H1 (cell line): ENCODE data around the gene TPD52L2. TPM values are rescaled to one million over a fixed set of nuclear protein-coding genes. Genes with fewer than 3 reads are reported as not detected.

Source experiments
- CTCF ChIA-PET: fragments of 300-600 bp; sonication (Branson Sonifier 250); formaldehyde crosslinking; loops from one replicate; lab custom pipeline; 2021; ENCODE audit not compliant: partially characterized antibody; lab: Charles Lee
- POLR2A ChIA-PET: fragments of 300-600 bp; sonication (Branson Sonifier 250); formaldehyde crosslinking; loops from one replicate; lab custom pipeline; 2021; ENCODE audit warnings: inconsistent platforms; ENCODE audit not compliant: partially characterized antibody; lab: Charles Lee
- DNase-seq, 2 experiments: peaks; one replicate each; pipeline versions ENCODE4 v3.0.0 to v3.0.0-alpha.2; 2010 to 2022; ENCODE audit warnings: low spot score in 2 of 2, low read depth in 1 of 2, mixed read lengths in 1 of 2
- FAIRE-seq: peaks from 2 replicates; lab custom pipeline; 2011; peaks lifted over from hg19 to GRCh38; lab: Jason Lieb, UNC
- H2AFZ ChIP-seq: 2 replicates; pipeline ENCODE4 v1.8.1; 2012; ENCODE audit warnings: low read length, inconsistent platforms
- H2AK5ac ChIP-seq: 2 replicates; pipeline ENCODE4 v1.6.1; 2013; ENCODE audit warnings: low read depth, low read length
- H2BK120ac ChIP-seq: replicated peaks from 2 replicates; pipeline ENCODE3; 2013; ENCODE audit warnings: low read depth, low read length, inconsistent platforms
- H2BK12ac ChIP-seq: 2 replicates; pipeline ENCODE4 v1.6.1; 2013; ENCODE audit warnings: low read depth, low read length
- H2BK15ac ChIP-seq: 2 replicates; pipeline ENCODE4 v1.6.1; 2013; ENCODE audit warnings: low read length
- H2BK20ac ChIP-seq: 2 replicates; pipeline ENCODE4 v1.6.1; 2013; ENCODE audit warnings: low read length
- H2BK5ac ChIP-seq: 2 replicates; pipeline ENCODE4 v1.6.1; 2013; ENCODE audit warnings: low read depth, low read length
- H3K14ac ChIP-seq: 2 replicates; pipeline ENCODE4 v1.6.1; 2013; ENCODE audit warnings: inconsistent platforms; ENCODE audit not compliant: insufficient read length
- H3K18ac ChIP-seq: 2 replicates; pipeline ENCODE4 v1.6.1; 2013; ENCODE audit warnings: low read length; ENCODE audit errors: extremely low read depth
- H3K23ac ChIP-seq: 2 replicates; pipeline ENCODE4 v1.6.1; 2013; ENCODE audit warnings: inconsistent platforms; ENCODE audit not compliant: insufficient read length
- H3K23me2 ChIP-seq: 2 replicates; pipeline ENCODE4 v1.6.1; 2013; ENCODE audit warnings: low read depth, low read length
- H3K27ac ChIP-seq: 2 replicates; pipeline ENCODE4 v1.6.1; 2011; ENCODE audit warnings: low read depth, low read length, inconsistent platforms
- H3K27me3 ChIP-seq, 4 experiments: replicated peaks in 1 of 4; 1 replicate in 1 of 4; 2 replicates in 3 of 4; pipeline versions ENCODE4 v1.6.1 to v1.8.1; 2011 to 2013; ENCODE audit warnings: low read length in 3 of 4, mild to moderate bottlenecking in 3 of 4, inconsistent platforms in 2 of 4, mixed read lengths in 2 of 4, moderate library complexity in 1 of 4; ENCODE audit not compliant: control insufficient read depth in 3 of 4, insufficient read depth in 3 of 4; ENCODE audit errors: extremely low read depth in 1 of 4
- H3K36me3 ChIP-seq, 4 experiments: 2 replicates each; pipeline versions ENCODE4 v1.6.1 to v1.8.1; 2011 to 2013; ENCODE audit warnings: mild to moderate bottlenecking in 4 of 4, low read length in 3 of 4, moderate library complexity in 2 of 4, control low read depth in 1 of 4, inconsistent platforms in 1 of 4; ENCODE audit not compliant: insufficient read depth in 4 of 4, control insufficient read depth in 2 of 4
- H3K4ac ChIP-seq: replicated peaks from 2 replicates; pipeline ENCODE3; 2013; ENCODE audit warnings: low read length, low read depth, mixed read lengths, inconsistent platforms; ENCODE audit not compliant: insufficient read length
- H3K4me1 ChIP-seq, 4 experiments: replicated peaks in 1 of 4; 1 replicate in 1 of 4; 2 replicates in 3 of 4; pipeline versions ENCODE4 v1.6.1 to v1.8.1; 2011 to 2013; ENCODE audit warnings: low read length in 3 of 4, inconsistent platforms in 2 of 4, mixed read lengths in 1 of 4; ENCODE audit not compliant: insufficient read depth in 4 of 4, control insufficient read depth in 3 of 4
- H3K4me2 ChIP-seq, 2 experiments: 2 replicates each; pipeline versions ENCODE4 v1.6.1 to v1.8.1; 2011 to 2013; ENCODE audit warnings: low read depth in 2 of 2, low read length in 2 of 2, control low read depth in 1 of 2, inconsistent platforms in 1 of 2, mild to moderate bottlenecking in 1 of 2; ENCODE audit not compliant: insufficient read depth in 1 of 2
- H3K4me3 ChIP-seq, 4 experiments: fragments of 200-600, 300-600 bp in 1 of 4; sonication (generic), shearing (Covaris generic), sonication (Bioruptor Twin) in 1 of 4; 2 replicates each; pipeline versions ENCODE4 v1.5.1 to v1.8.1; 2011 to 2016; ENCODE audit warnings: low read length in 4 of 4, low read depth in 3 of 4, control low read depth in 2 of 4, inconsistent platforms in 2 of 4, mild to moderate bottlenecking in 2 of 4, mixed read lengths in 1 of 4, moderate library complexity in 1 of 4; ENCODE audit not compliant: insufficient read depth in 2 of 4; ENCODE audit errors: extremely low read depth in 1 of 4
- H3K56ac ChIP-seq: replicated peaks from 2 replicates; pipeline ENCODE3; 2013; ENCODE audit warnings: low read depth, mild to moderate bottlenecking, mixed read lengths, low read length, inconsistent platforms; ENCODE audit not compliant: insufficient read length
- H3K79me1 ChIP-seq: 2 replicates; pipeline ENCODE4 v1.6.1; 2013; ENCODE audit warnings: low read depth, low read length, control low read depth
- H3K79me2 ChIP-seq, 2 experiments: 2 replicates each; pipeline versions ENCODE4 v1.6.1 to v1.8.1; 2012 to 2013; ENCODE audit warnings: low read length in 2 of 2, mild to moderate bottlenecking in 2 of 2, inconsistent platforms in 1 of 2; ENCODE audit not compliant: insufficient read depth in 2 of 2, control insufficient read depth in 1 of 2
- H3K9ac ChIP-seq, 4 experiments: replicated peaks in 1 of 4; 1 replicate in 1 of 4; 2 replicates in 3 of 4; pipeline versions ENCODE4 v1.6.1 to v1.8.1; 2011 to 2013; ENCODE audit warnings: low read depth in 3 of 4, low read length in 3 of 4, control low read depth in 2 of 4, mild to moderate bottlenecking in 2 of 4, moderate library complexity in 2 of 4, inconsistent platforms in 1 of 4; ENCODE audit errors: extremely low read depth in 1 of 4
- H3K9me3 ChIP-seq, 2 experiments: 2 replicates each; pipeline versions ENCODE4 v1.6.1 to v1.8.1; 2012 to 2013; ENCODE audit warnings: mild to moderate bottlenecking in 2 of 2, moderate library complexity in 2 of 2, control low read depth in 1 of 2, inconsistent platforms in 1 of 2, low read depth in 1 of 2, low read length in 1 of 2, mixed read lengths in 1 of 2; ENCODE audit not compliant: insufficient read depth in 2 of 2
- H4K20me1 ChIP-seq, 2 experiments: replicated peaks in 1 of 2; 2 replicates each; pipeline versions ENCODE3 to v1.8.1; 2011 to 2013; ENCODE audit warnings: inconsistent platforms in 2 of 2, low read length in 2 of 2, mild to moderate bottlenecking in 1 of 2; ENCODE audit not compliant: insufficient read depth in 2 of 2, control insufficient read depth in 1 of 2
- H4K5ac ChIP-seq: 2 replicates; pipeline ENCODE4 v1.6.1; 2013; ENCODE audit warnings: low read length, low read depth, mixed read lengths, inconsistent platforms; ENCODE audit not compliant: insufficient read length
- H4K8ac ChIP-seq: 2 replicates; pipeline ENCODE4 v1.8.0; 2013; ENCODE audit warnings: mild to moderate bottlenecking, moderate library complexity, low read length, inconsistent platforms; ENCODE audit not compliant: insufficient read depth; ENCODE audit errors: extremely low read depth
- H4K91ac ChIP-seq: replicated peaks from 2 replicates; pipeline ENCODE3; 2013; ENCODE audit warnings: low read length, mixed read lengths, inconsistent platforms; ENCODE audit not compliant: insufficient read length
- BCL11A ChIP-seq, 2 experiments: IDR thresholded peaks; one replicate each; pipeline ENCODE4 v1.6.1; 2011; ENCODE audit warnings: low read depth in 2 of 2, low read length in 2 of 2, mild to moderate bottlenecking in 2 of 2
- CTBP2 ChIP-seq: IDR thresholded peaks from 2 replicates; pipeline ENCODE4 v1.7.0; 2011; ENCODE audit warnings: borderline replicate concordance, mild to moderate bottlenecking, moderate library complexity, mixed read lengths, low read length; ENCODE audit not compliant: insufficient read depth, insufficient read length
- FOSL1 ChIP-seq: IDR thresholded peaks from 2 replicates; pipeline ENCODE4 v1.6.1; 2011; ENCODE audit warnings: mild to moderate bottlenecking, low read depth, low read length, moderate library complexity; ENCODE audit not compliant: insufficient read depth
- RNF2 ChIP-seq: fragments of 200-900, 300-1000 bp; sonication (generic); IDR thresholded peaks from 2 replicates; pipeline ENCODE4 v1.7.1; 2016; ENCODE audit warnings: borderline replicate concordance, low read depth, mild to moderate bottlenecking, antibody characterized with exemption, low read length; ENCODE audit not compliant: poor library complexity, severe bottlenecking; ENCODE audit errors: missing control alignments
- SUZ12 ChIP-seq: fragments of 200-600 bp; sonication (generic); IDR thresholded peaks from 2 replicates; pipeline ENCODE4 v1.6.1; 2012; ENCODE audit warnings: mild to moderate bottlenecking, inconsistent platforms, low read length, moderate library complexity, mixed read lengths
- TBP ChIP-seq: IDR thresholded peaks from 2 replicates; pipeline ENCODE4 v1.6.1; 2011; ENCODE audit warnings: low read depth, low read length, improper control_type of control experiment
- WGBS, 2 experiments: shearing (Covaris generic) in 1 of 2; methylation state at CpG; one replicate each; pipeline versions ENCODE4 v1.1.6 to v1.1.7; 2013 to 2015; ENCODE audit warnings: low lambda C conversion rate in 2 of 2, mixed read lengths in 2 of 2, inconsistent platforms in 1 of 2, low coverage in 1 of 2, missing lambda C conversion rate in 1 of 2; ENCODE audit not compliant: insufficient replicate concordance in 2 of 2, insufficient coverage in 1 of 2, insufficient read length in 1 of 2; ENCODE audit errors: extremely low coverage in 1 of 2, missing lambda C conversion rate in 1 of 2; 5-methylcytosine and 5-hydroxymethylcytosine counted together
- polyA plus RNA-seq, 7 experiments: library from polyadenylated mRNA; depleted of rRNA in 3 of 7; stranded (reverse) in 5 of 7; unstranded in 2 of 7; fragments of >200 nt in 5 of 7; fragments of 200-250 nt in 2 of 7; gene quantifications; 1 replicate in 5 of 7; 2 replicates in 1 of 7; 4 replicates in 1 of 7; pipeline versions ENCODE4 v1.2.1 to v1.2.3, GENCODE V29; 2011 to 2013; ENCODE audit warnings: missing spikeins in 2 of 7, mixed read lengths in 2 of 7
- total RNA-seq: library from RNA; stranded (reverse); fragmentation: NEBNext Ultra II Directional; extraction: Animal tissue kit (Norgen Biotek cat#: 25700); gene quantifications from 2 replicates; pipeline ENCODE4 v1.2.1, GENCODE V29; 2021
- TF ChIP-seq, protein P1 (sequence below): IDR thresholded peaks from 2 replicates; pipeline ENCODE4 v1.6.1; 2012; ENCODE audit warnings: inconsistent platforms

Gene TPD52L2
- total and polyA plus RNA-seq, 2 of the 8 experiments (the other 6 are each of a cell fraction or from before 2014, with no cell fraction given): 77.1 to 80.2 TPM

DNA sequence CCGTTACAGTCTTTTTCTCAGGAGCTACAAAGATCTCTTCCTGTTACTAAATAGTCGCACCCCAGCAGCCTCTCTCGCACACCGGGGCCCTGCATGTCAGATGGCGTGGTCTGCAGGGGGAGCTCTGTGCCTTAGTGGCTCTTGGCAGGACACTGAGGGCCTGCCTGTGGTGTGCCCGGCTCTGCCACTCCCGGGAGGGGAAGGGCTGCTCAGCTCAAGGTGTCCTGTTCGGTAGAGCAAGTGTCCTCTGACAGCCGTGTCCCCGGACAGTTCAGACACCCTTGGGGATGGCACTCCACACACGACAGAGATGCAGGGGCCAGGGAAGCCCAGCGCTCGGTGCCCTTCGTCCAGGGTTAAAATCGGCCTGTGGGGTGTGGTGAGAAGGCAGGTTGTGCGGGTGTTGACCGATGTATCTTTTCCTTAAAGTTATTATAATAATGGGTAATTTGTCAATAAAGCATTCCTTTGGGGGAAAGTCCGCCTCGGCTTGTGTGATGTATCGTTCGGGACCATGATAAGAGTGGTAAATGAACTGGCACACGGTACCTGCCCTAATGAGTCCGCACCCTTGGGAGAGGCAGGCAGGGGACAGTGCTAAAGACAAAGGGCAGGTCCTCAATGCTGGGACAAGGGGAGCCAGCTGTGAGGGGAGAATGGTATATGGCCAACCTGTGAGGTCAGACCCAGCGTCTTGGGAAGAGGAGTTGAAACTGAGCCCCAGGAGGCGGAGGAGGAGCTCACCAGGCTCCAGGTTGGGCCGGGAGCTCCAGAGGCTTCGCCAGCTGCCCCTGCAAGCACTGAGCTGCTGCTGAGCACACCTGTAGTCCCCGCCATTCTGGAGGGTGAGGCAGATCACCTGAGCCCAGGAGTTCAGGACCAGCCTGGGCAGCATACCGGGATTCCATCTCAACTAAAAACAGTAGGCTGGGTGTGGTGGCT is 26.3 kb downstream of the TPD52L2 start:
- peaks cover 5% of the 10 kb centered on the region for H3K79me1 ChIP-seq
- no peak overlapping the region for H2BK5ac ChIP-seq
- H4K20me1 ChIP-seq: peaks cover 6 to 11% of the 10 kb centered on the region in 2 experiments
- H3K9ac ChIP-seq: no peak overlapping the region
- H3K4me2 ChIP-seq: no peak overlapping the region
- no peak overlapping the region for H4K91ac ChIP-seq
- H3K56ac ChIP-seq: no peak overlapping the region
- CTCF ChIA-PET: interaction anchor here (0.6 to 2.2 kb wide), 12 partner anchors 9 to 549 kb away, joined by 3 to 6 read pairs (median 3); partner anchors contain the start of gene PRPF6
- no peak overlapping the region for H2BK15ac ChIP-seq
- peaks cover 0 to 5% (median 2%) of the 10 kb centered on the region in 4 experiments; a peak in 3 of 7 replicates for H3K4me1 ChIP-seq
- H3K36me3 ChIP-seq: peaks cover 6 to 22% (median 11%) of the 10 kb centered on the region in 4 experiments
- H3K79me2 ChIP-seq: peaks cover 0 to 9% of the 10 kb centered on the region in 2 experiments; a peak in 2 of 4 replicates
- no peaks in the 10 kb centered on the region for H3K9me3 ChIP-seq
- no peak overlapping the region for H3K27ac ChIP-seq
- H3K23me2 ChIP-seq: peaks cover 3% of the 10 kb centered on the region; the same call in 1 of the 2 replicates
- POLR2A ChIA-PET: interaction anchor here (0.5 to 4.5 kb wide), 9 partner anchors 9 to 27 kb away, joined by 3 to 19 read pairs (median 3); partner anchors contain the start of gene TPD52L2
- no peak overlapping the region for H2BK12ac ChIP-seq
- no peak overlapping the region for H2BK20ac ChIP-seq
- no peaks in the 10 kb centered on the region for H3K27me3 ChIP-seq
- no peak overlapping the region for H4K5ac ChIP-seq
- FAIRE-seq (no peak), DNase-seq (no peak)
- H3K14ac ChIP-seq: no peak overlapping the region
- H3K23ac ChIP-seq: no peak overlapping the region
- H3K4ac ChIP-seq: no peak overlapping the region
- no peak overlapping the region for H2AFZ ChIP-seq
- no peak overlapping the region for H2BK120ac ChIP-seq
- no peak overlapping the region for H4K8ac ChIP-seq
- H2AK5ac ChIP-seq: no peak overlapping the region
- no peak overlapping the region for H3K18ac ChIP-seq
- 92% methylated on average over 29 of the region's 29 CpGs; no CpG with 5 or more reads in 1 of the 2 experiments for WGBS, 2 experiments
- H3K4me3 ChIP-seq: no peak overlapping the region
- TF ChIP-seq TBP: no peak
- TF ChIP-seq RNF2: no peak
- no peak for TF ChIP-seq CTBP2
- no peak for TF ChIP-seq SUZ12
- no peak for TF ChIP-seq FOSL1
- TF ChIP-seq, protein P1, sequence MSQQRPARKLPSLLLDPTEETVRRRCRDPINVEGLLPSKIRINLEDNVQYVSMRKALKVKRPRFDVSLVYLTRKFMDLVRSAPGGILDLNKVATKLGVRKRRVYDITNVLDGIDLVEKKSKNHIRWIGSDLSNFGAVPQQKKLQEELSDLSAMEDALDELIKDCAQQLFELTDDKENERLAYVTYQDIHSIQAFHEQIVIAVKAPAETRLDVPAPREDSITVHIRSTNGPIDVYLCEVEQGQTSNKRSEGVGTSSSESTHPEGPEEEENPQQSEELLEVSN: no peak
- TF ChIP-seq BCL11A (IDR thresholded peaks at IDR 0.05; ENCODE audit: low read depth in 2 of 2, low read length in 2 of 2): no peak
